CD4-positive, alpha-beta T cell treated with Interleukin-1 beta for 1 hour (primary cell): Measurements from ENCODE around the gene SAV1.
"Not testable (repeated sequence)": the region's sequence is repeated elsewhere in the genome, so short reads cannot be mapped to it uniquely, and the experiment has no call there.

Experiments
- DNase-seq, 2 donors: peaks; one replicate each; pipeline ENCODE4 v3.0.0-alpha.2; 2020 to 2022

Gene SAV1

DNA sequence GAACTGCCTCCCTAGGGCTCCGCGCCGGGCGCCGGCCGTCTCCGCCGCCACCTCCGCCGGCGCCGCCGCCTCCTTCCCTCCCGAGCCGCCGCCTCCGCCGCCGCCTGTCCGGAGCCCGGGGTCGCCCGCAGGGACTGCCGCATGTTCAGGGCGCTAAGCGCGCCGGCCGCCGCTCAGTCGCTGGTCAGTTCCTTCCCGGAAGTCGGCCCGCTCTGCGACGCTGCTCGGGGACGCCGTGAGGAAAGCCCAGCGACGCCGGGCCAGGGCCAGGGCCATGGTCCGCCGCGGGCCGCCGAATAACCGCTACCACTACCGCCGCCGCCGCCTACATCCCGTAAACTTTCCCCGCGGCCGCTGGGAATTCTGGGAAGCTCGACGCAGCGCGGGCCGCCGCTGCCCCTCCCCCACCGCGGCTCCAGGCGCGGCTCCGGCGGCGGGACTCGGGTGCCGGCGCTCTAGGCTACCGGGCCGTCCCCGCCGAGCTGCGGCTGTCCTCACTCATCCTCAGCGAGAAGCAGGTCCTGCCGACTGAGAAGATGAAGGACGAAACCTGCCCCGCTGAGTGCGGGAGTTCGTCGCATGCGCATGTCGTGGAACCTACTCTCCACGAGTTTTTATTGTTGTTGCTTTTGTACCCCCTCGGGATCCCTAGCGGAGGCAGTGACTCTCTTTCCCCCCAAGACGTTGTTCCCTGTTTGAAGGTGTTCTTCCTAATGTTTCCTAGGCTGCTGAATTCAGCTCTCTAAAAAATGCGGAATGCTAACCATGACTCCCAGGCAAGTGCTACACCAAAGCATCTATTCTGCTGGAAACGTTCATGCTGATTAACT is at the start of gene SAV1:
SAV1 (minus strand) TSS at position 311 of the 830 bp plus-strand sequence. CDS start 339 bp downstream, outside the sequence.
- DNase-seq: peak; percentile 52 to 56

DNA sequence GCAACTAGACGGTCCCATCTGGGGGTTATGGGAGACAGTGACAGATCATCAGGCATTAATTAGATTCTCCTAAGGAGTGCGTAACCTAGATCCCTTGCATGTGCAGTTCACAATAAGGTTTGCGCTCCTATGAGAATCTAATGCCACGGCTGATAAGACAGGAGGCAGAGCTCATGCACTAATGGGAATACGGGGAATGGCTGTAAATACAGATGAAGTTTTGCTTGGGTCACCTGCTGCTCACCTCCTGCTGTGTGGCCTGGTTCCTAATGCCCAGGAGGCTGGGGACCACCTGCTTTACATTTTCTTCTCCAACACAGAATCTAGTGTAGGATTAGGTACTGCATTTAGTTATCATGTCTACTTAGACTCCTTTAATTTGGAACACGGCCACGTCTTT is 49.7 kb upstream of the SAV1 start:
- DNase-seq: no peak

DNA sequence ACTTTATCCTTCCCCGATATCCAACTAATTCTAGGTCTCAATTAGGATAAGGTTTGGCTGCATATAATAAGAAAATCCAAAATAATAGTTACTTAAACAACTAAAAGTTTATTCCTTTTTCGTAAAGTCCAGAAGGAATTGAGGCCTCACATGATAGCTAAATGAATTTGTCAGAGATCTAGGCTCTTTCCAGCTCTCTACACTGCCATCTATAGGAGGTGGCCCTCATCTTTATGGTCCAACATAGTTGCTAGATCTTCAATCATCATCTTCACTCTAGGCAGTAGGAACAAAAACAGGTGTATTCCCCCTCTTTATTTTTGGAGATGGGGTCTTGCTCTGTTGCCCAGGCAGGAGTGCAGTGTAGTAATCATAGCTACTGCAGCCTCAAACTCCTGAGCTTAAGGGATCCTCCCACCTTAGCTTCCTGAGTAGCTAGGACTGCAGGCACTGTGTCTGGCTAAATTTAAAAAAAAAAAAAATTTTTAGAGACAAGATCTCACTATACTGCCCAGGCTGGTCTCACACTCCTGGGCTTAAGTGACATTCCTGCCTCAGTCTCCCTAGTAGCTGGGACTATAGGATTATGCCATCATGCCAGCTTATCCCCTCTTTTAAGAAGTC is 46.5 kb upstream of the SAV1 start:
- DNase-seq: peak in 1 of 2 donors; percentile 23

DNA sequence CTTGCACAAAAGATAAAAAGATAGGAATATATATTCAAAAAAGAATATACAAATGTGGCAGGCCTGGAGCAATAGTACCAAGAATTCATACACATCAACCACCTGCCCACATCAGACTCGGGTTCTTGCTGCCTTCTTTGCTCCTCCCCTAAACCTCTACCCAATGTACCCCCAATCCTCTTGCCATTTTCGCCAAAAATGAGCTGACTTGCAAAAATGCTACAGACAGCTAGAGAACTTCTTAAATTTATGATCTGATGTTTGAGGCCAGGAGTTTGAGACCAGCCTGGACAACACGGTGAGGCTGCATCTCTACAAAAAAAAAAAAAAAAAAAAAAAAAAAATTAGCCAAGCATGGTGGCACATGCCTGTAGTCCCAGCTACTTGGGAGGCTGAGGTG is 42.9 kb upstream of the SAV1 start:
- no peak for DNase-seq

DNA sequence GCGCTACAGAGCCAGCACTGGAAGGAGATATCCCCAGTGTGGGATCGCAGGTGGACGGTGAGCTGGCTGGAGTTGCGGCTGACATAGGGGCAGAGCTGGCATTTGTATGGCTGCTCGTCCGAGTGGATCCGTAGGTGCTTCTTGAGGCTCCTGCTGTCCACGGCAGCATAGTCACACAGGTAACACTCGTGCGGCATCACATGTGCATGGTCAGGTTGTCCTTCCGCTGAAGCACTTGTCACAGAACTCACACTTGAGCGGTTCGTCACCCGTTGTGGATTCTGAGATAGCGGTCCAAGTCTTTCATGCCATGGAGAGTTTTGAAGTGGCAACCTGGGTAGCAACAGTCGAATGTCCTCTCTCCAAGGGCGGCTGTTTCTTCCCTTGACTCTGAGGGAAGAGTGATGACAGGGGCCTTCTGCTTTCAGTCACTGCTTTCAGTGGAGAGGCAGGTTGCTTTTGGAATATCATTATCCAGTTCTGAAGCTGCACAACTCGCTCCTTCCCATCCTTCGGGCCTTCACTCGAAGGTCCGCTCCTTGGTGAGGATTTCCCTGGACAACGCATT is 37.0 kb upstream of the SAV1 start:
- no peak for DNase-seq

DNA sequence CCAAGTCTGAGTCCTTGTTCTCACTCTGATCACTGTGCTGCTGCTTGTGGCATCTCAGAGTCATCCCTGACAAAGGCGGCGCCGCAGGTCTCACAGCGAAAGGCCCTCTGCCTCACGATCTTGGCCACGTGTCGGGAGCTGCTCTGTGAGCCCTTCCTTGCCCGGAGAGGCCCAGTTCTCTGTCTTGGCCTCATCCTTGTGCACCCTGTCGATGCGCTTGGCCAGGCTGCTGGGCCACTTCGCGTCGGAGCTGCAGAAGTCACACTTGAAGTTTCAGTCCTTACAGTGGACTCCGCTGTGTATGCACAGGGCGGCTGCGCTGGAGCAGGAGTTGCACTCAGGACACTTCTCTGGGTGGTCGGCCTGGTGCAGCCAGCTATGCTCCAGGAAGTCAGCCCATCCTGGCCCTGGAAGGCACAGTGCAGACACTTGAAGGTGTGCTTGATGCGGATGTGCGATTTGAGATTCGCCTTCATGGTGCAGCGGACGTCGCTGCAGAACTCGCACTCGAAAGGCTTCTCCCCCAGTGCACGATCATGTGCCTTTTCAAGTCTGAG is 36.4 kb upstream of the SAV1 start:
- DNase-seq: no peak

DNA sequence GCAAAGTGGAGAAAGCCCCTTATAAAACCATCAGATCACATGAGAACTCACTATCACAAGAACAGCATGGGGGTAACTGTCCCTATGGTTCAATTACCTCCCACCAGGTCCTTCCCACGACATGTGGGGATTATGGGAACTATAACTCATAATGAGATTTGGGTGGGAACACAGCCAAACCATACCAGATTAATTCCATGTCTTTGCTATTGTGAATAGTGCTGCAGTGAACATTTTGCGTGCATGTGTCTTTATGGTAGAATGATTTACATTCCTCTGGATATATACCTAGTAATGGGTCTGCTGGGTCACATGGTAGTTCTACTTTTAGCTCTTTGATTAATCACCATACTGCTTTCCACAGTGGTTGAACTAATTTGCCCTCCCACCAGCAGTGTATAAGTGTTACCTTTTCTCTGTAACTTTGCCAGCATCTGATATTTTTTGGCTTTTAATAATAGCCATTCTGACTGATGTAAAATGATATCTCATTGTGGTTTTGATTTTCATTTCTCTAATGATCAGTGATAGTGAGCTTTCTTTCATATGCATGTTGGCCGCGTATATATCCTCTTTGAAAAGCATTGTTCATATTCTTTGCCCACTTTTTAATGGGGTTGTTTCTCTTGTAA is 29.7 kb upstream of the SAV1 start:
- no peak for DNase-seq

DNA sequence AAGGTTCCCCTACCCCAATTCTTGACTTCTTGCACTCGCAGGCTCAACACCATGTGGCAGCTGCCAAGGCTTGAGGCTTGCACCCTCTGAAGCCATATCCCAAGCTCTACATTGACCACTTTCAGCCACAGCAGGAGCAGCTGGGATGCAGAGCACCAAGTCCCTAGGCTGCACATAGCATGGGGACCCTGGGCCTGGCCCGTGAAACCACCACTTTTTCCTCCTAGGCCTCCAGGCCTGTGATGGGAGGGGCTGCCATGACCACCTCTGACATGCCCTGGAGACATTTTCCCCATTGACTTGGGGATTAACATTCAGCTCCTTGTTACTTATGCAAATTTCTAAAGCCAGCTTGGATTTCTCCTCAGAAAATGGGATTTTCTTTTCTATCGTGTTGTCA is 26.2 kb upstream of the SAV1 start:
- not testable (repeated sequence) for DNase-seq

DNA sequence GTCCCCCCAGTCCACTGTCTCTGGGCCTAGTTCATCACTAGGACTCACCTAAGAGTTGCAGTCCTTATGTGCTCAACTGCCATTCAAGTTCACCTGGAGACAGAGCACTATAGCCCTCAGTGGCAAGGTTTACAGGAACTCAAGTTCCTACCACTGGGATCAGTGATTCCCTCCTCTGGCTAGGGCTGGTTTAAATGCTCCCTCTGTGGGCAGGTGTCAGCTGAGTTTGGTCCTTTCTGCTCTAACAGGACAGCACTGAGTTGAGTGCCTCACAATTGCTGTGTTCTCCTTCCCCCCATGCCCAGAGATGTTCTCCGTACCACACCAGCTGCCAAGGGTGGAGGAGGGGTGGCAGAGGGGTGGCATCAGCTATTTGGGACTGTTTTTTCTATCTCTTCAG is 20.8 kb upstream of the SAV1 start:
- no peak for DNase-seq

DNA sequence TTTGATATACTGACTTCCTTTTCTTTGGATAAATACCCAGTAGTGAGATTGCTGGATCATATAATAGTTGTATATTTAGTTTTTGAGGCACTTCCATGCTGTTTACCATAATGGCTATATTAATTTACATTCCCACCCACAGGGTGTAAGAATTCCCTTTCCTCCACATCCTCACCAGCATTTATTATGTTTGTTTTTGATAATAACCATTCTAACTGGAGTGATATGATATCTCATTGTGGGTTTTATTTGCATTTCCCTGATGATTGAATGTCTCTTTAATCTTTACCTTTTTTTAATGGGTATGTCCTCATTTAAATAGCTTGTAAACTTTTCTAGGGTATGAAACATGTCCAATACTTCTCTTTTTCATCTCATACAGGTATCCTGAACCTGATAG is 11.6 kb upstream of the SAV1 start:
- no peak for DNase-seq

DNA sequence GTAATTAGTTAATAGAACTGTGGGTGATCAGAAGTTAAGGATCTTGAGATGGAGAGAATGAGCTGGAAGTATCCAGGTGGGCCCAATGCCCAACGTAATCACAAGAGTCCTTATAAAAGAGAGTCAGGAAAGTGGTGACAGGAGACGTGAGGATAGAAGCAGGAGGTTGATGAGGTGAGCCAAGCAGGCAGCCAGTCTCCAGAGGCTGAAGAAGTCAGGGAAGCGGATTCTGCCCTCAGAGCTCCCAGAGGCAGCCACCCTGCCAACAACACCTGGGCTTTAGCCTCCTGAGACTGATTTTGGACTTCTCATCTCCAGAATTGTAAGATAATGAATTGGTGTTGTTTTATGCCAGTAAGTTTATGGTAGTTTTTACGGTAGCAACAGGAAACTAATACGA is 10.1 kb upstream of the SAV1 start:
- DNase-seq: no peak

DNA sequence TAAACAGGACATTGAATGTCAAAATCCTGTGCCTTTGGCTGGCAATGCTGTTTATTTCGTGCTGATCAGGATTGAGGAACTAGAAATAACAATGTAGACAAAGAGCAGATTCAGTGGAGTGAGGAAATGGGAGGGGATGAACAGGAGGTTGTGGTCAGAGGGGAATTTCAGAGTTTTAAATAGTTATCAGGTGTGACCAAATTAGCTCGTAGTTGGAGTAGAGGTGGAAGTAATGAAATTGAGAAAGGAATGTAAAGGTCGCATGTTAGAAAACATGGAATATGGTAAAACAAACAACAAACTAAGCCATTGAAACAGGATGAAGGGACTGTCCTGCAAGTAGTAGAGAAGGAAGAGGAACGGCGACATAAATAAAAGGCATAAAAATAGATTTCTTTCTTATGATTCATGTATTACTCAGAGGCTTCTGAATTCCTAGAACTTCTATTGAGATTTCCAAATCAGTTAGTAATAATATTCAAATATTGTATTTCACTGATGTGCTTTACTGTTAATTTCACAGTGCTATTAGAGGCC is 9.5 kb upstream of the SAV1 start:
- DNase-seq: no peak

DNA sequence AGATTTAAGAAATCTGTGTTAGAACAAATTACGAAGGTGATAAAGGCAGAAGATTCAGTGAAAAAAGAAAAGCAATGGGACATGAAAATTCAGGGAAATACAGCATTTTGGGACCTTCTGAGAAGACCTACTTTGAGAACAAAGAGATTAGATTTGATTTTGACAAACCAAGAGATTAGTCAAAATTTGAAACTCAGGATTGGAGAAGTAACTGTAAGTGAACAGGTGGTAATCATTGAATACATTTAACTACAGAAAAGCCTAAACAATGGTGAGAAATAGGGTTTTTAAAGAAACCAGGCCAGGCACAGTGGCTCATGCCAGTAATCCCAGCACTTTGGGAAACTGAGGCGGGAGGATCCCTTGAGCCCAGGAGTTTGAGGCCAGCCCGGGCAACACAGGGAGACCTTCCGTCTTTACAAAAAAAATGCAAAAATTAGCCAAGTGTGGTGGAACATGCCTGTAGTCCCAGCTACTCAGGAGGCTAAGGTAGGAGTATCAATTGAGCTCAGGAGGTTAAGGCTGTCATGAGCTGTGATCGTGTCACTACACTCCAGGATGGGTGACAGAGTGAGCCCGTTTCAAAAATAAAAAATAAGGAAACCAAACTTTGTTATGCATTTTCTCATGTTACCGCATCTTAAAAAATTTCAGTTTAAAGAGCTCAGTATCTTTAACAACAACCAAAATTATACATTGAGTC is 8.9 kb upstream of the SAV1 start:
- no peak for DNase-seq

DNA sequence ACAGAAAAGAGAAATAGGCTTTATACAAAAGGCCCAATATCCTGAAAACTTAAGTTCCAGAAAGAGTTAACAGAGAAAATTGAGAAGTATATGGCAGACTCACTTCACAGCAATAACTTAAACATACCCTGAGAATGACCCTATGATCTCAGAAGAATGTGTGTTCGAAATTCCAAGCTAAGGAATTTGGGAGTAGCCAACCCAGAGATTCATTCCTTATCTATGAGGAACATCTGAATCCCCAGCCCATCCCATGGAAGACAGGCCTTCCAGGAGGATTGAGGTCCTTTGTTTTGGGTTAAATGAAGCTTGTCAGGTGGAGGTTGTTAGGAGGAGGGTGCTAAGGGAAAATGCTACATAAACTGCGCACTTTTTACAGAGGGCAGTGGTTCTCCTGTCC is 7.5 kb upstream of the SAV1 start:
- no peak for DNase-seq

DNA sequence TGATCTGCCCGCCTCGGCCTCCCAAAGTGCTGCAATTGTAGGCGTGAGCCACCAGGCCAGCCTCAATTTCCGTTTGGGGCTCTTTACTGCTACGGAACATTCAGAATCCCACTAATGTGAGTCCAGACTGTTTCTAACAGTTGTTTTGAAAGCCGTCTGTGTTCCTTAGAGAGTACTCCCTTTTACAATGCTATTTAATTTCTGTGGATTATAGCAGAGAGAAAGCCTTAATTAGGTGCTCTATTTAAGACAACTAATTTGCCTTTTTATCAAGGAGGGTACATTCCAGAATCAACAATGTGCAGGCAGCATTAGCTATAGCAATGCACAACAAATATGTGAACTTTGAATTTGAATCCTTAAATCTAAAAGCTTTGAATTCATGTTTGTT is 2.8 kb upstream of the SAV1 start:
- DNase-seq: no peak

DNA sequence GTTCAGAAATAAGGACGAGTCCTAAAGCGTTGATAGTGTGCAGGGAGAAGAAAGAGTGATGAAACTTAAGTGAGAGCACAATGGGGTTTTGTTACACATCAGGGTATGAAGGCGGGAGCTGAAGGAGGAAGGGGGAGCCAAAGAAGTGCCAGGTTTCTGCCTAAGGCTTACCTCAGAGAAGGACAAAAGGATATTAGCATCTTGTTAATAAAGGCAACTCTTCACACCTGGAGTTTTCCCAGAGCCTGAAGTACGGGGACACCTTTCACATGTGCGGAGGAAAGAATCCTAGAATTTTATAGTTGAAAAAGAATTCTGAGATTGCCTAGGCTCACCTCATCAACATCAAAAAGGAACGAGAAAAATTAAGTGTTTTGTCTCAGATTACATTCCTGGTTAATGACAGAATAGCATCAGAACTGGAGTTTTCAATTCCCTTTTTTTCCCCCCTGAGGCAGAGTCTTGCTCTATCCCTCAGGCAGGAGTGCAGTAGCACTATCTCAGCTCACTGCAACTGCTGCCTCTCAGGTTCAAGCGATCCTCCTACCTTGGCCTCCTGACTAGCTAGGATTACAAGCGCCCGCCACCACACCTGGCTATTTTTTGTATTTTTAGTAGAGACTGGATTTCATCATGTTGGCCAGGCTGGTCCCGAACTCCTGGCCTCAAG is 2.2 kb upstream of the SAV1 start:
- DNase-seq: no peak

DNA sequence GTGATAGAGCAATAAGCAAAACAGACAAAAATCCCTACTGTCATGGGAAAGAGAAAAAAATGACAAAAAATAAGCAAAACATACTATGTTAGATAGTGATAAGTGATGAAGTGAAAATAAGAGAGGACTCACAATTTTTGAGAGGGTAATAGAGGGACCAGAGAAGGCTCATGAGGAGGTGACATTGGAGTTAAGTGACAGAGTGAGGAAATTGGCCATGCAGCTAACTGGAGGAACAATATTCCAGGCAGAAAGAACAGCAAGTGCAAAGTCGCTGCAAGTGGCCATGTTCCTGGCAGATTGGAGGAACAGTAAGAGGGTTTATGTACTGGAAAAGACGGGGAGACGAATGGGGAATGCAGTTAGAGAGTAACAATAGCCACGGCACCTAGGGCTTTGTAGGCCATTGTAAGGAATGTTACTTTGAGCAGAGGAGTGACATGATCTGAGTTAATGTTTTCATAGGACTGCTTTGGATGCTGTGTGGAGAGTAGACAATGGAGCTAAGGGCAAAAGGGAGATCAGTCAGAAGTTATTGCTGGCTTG is 1.4 kb upstream of the SAV1 start:
- DNase-seq: no peak

DNA sequence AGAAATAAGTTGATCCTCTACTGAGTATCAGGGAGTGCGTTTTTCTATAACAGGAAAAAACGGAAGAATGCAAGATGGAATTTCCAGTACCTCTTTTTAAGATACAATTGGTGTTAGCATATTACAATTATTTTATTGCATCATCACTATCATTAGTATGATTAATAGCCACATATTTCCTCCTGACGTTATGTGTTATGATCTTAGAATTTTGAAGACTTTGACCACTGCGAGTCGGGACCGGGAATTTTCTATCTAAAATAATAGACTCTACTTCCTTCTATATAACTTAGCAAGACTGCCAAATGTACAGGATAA is 679 bp upstream of the SAV1 start:
- no peak for DNase-seq

DNA sequence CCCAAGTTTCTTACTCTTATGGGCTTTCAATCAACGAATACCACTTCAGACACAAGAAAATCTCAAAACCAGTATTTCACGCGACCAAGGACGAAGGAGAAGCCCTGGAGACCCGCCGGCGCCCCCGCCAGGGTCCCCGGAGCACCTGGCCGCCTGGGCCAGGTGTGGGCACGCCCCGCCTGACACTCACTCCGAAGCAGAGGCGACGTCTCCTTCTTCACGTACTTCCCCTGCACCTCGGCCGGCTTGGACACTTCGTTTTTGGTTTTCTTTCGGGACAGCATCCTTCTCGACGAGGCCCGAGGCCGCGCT is 466 bp downstream of the SAV1 start:
- DNase-seq: peak; percentile 32 to 48

DNA sequence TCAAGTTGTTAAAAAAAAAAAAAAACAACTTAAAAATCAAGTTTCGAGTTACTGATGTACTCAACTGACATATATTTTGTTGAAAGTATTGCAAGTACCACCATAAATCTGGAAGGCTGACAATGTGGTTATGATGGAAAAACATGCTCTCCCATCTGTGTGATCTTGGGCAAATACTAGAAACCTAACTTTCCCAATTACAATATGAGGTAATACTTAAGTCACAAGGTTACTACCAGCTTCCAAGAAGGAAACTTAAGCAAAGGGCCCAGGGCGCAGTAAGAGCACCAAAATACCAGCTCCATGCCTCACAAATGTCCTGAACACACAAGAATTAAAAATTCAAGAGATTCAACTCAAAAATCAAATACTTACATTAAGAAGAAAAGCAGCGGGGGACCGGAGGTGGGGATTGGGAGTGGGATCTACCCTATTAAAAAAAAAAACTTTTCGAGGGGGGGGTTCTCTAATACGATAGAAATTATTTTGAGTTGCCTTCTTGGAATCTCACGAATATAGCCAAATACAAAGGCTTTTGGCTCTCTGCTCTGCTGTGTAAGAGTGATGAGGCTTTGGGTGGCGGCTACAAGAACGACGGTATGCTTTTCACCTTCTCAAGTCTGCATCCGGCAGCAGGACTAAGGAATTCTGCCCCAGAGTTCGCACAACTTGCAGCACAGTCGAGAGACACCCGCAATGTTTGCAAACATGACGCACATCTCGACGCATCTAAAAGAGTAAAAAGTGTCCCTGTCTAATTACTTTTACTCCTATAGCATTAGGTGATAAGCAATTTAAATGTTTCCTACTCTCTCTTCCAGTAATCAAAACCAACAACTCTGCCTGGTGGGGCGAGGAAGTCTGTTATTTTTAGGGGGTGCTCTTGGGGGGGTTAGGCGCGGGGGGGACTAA is 1.1 kb downstream of the SAV1 start:
- DNase-seq: peak; percentile 22 to 27

DNA sequence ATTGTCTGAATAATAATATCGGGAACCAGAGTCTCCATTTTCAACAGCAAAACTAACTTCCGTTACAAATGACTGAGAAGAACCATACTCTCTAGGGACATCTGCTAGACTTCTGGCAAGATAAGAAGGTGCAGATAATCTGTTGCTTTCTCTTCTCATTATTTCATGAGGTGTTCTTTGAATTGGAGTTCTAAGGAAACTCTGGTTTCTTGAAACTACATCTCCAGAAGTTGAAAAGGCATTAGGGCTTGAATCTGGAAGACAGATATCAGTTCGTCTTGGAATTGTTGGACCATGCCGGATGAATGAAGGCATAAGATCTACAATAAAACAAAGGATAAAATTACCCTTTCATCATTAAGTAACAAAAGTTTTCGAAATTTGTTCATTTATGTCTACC is 2.8 kb downstream of the SAV1 start:
- not testable (repeated sequence) for DNase-seq
